ENCODE results near the gene LRCH1.

- TF ChIP-seq NFIC (IDR thresholded peaks at IDR 0.05) (no peak), REST (IDR thresholded peaks at IDR 0.05; ENCODE audit: low read depth) (no peak), TAF1 (IDR thresholded peaks at IDR 0.05; ENCODE audit: low read depth) (no peak), EP300 (IDR thresholded peaks at IDR 0.05; ENCODE audit: borderline replicate concordance) (no peak)
Observed at GRCh38 chr13:46609052-46609451, 56.1 kb downstream of the LRCH1 start.
